Amygdala (tissue), 56 donors: ENCODE data around the gene DRD5.
A peak's percentile ranks its signal among the peaks of the same experiment; 100 is the strongest.
"Not testable (repeated sequence)": the region's sequence is repeated elsewhere in the genome, so short reads cannot be mapped to it uniquely, and the experiment has no call there.

ENCODE experiments used
- DNase-seq, 56 donors: peaks; one replicate each; lab custom pipeline; 2025; lab: John Stamatoyannopoulos, UW

The DRD5 gene

DNA sequence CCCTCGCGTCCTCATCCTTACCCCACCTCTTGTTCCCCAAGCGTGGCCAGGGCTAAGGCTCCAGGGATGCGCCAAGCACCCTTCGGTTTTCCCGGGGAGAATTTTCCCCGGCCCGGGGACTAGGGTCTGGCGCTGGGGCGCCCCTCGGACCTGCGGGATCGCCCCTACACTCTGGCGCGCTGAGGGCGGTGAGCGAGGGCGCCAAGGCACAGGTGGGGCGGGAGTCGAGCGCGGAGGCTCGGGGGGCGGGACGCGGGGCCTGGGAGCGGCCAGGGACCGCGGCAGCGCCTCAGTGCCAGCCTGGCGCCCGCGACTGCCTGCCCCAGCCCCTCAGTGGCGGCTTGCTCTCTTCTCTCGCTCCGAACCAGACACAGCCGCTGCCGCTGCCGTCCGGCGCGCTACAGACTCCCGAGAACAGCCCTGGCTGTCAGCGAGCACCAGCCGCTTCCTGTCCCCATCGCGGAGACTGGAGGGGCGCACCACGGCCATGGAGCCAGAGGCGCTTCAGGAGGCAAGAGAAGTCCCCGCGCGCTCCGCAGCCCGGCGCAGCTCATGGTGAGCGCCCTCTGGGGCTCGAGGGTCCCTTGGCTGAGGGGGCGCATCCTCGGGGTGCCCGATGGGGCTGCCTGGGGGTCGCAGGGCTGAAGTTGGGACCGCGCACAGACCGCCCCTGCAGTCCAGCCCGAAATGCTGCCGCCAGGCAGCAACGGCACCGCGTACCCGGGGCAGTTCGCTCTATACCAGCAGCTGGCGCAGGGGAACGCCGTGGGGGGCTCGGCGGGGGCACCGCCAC, at the start of gene DRD5:
TSS of gene DRD5 (plus strand) at position 292 of the 793 bp plus-strand sequence. CDS start at position 688, 396 bp downstream.
- DNase-seq = peak in 1 of 56 donors; percentile 9

DNA sequence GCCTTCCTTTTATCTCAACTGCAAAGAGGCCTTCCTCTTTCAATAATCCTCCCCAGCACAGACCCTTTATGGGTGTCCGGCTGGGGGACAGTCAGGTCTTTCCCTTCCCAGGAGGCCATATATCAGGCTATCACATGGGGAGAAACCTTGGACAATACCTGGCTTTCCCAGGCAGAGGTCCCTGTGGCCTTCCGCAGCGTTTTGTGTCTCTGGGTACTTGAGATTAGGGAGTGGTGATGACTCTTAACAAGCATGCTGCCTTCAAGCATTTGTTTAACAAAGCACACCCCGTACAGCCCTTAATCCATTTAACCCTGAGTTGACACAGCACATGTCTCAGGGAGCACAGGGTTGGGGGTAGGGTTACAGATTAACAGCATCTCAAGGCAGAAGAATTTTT, 49.2 kb upstream of the DRD5 start:
- DNase-seq = not testable (repeated sequence)

DNA sequence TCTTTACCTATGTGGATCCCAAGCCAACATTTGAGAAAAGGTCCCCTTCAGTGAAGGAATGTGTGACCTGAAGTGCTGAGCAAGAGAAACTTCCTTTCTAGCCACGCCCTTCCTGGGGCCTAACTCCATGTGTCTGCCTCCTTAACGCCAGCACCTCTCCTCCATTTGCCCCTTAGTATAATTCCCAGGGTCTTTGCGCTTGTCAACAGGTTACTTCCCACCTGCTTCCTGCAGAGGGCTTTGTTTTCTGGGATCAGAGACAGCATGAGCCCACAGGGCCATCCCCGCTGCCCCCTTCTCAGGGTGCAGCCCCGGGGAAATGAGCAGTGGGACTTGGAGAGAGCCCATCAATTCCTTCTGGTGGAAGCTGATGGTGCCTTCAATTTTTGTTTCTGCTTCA, 45.9 kb upstream of the DRD5 start:
- DNase-seq = no peak

DNA sequence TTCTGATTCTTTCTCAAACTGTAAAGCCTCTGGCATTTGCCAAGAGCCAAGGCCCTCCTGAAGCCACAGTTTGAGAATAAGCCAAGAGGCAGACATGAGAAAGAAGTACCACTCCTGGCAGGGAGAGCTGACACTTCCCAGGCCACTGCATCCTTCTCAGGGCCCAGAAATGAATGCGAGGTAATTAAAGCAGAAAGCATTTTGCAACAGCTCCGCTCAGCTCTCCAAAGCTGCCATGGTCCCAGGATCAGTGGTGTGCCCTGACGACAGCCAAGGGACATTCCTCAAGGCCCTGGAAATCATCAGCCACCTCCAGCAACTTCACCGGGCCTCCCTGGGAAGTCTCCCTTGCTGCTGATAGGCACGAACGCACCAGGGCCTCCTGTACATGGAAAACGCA, 44.2 kb upstream of the DRD5 start:
- not testable (repeated sequence) for DNase-seq

DNA sequence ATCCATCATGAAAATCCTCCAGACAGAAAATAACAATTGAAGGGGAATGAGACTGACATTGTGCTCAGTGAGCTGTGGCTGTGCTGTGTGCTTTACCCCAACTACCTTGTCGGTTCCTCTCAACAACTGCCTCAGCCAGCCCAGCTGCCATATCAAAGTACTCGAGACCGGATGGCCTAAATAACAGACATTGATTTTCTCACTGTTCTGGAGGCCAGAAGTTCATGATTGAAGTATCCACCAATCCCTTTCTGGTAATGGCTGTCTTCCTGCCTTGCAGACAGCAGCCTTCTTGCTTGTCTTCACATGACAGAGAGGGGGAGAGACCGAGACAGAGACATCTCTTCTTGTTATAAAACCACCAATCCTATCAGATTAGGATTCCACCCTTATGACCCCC, 37.6 kb upstream of the DRD5 start:
- not testable (repeated sequence) for DNase-seq

DNA sequence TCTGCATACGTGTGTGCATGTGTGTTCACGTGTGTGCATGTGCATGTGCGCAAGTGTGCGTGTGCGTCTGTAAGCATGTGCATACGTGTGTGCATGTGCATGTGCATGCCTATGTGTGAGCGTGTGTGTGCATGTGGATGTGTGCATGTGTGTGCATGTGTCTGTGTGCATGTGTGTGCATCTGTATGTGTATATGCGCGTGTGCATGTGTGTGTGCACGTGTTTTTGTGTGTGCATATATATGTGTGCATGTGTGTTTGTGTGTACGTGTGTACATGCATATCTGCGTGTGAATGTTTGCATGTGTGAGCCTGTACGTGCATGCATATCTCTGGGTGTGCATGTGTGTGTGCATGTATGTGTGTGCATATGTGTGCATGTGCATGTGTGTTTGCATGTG, 35.7 kb upstream of the DRD5 start:
- DNase-seq = no peak

DNA sequence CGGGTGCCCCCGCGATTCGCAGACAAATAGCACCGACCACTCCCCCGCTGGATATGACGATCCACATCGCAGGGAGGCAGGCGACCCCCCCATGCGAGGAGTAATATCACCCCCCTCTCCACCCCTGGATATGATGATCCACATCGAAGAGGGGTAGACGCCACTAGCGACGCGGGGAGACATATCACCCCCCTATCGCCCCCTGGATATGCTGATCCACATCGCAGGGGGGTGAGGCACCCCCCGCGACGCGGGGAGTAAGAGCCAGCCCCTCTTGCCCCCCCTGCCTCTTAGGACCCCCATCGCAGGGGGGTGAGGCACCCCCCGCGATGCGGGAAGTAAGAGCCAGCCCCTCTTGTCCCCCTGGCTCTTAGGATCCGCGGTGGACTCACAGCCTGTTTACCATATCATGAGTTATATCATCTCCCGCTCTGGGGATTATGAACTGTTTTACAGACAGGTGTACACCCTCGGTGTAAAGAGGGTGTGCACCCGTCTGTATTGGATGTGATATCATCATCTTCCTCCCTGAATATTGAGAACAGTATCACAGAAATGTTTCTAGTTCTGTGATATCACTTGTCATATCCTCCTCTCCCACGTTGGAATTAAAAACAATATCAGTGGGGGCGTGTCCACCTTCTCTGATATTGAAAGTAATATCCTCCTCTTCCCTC, 22.7 kb upstream of the DRD5 start:
- DNase-seq = no peak

DNA sequence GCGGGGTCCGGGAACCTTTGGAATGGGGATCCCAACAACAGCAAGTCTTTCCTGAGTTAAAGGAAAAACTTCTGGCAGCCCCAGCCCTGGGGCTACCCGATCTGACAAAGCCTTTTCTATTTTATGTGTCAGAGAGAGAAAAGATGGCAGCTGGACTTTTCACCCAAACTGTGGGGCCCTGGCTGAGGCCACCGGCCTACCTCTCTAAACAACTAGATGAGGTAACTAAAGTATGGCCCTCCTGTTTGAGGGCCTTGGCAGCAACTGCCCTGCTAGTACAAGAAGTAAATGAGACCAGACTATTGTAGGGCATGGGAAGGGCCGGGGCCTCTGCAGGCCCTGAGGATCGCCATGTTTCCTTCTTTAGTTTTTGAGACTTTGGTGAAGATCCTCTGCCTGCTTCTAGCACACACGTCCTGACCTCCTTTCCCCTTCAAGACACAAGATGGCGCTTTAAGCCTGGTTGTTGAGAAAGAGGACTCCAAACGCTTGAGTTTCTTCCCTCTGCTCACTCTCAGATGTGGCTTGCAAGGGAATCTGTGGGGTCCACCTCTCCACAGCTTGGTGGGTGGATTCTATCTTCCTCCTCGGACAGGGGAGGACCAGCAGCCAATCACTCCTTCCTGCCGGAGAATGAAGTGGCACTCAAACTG, 18.5 kb upstream of the DRD5 start:
- peak in 49 of 56 donors; percentile 4 to 76 (median 31) for DNase-seq

DNA sequence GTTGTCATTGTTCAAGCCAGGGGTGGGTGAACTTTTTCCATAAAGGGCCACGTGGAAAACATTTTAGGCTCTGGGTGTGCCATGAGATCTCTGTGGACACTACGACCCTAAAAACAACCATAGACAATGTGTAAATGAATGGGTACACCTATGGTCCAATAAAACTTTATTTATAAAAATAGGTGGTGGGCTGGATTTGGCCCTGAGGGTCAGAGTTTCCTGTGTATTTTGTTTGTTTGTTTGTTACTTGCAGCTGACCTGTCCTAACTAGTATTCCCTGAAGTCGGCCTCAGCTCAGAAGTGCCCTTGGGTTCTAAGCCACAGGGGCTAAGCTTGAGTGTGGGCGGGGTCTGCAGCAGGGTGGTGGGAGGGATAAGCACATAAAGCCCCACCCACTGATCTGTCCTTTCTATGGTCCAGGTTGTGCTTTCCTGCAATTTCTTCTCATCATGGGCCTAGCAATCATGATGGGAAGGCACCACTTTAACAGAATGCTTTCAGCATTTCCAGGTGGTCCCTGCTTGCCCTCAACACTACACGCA, 17.2 kb upstream of the DRD5 start:
- no peak for DNase-seq

DNA sequence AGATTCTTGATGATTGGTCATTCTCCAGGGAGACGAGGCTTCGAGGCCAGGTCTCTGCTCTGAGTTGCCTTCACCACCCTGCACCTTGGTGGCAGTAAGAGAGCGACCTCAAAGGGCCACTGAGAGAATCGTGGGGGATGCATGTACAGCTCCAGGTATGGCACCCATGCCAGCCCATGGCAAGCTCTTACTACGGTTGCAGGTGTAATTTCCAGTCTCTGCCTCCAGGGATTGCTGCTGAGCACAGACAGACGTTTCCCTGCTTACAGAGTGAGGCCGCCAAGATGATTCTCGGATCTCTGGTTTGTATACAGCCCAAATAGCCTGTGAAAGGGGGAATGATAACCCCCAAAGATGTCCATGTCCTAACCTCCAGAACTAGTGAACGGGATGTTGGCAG, 16.3 kb upstream of the DRD5 start:
- DNase-seq = peak in 6 of 56 donors; percentile 5 to 31 (median 12)

DNA sequence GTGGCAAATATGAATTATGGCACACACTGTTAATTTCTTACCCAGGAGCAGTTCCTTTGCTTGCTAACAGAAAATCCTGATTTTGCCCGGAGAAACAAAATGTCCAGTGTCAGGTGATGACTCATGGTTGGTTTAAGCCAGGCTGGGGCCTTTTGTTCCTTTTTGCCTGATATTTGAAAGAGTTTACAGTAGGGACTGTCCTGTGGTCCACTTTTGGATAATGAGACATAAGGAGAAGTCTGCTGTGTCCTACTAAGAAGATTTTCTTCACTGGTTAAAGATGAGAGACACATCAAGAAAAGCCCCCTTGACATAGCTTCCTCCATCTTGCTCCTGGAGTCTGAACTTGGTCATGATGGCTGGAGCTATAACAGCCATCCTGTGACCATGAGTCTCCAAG, 12.1 kb upstream of the DRD5 start:
- no peak for DNase-seq

DNA sequence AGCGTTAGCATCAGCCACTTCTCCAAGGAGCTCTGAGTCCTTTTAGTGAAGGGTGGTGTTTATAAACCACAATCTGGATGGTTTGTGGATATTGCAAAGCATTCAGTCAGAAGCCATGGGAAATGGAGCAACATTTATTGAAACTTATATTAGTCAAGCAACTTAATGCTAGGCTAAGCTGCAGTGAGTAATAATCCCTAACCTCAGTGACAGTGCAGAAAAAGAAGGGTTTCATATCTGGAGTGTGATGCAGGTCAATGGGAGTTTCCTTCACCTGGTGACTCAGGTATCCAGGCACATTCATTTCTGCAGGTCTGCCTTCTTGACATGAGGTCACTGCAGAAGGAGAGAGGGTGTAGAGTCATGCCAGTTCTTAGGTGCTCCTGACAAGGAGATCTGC, 10.4 kb upstream of the DRD5 start:
- DNase-seq = no peak

DNA sequence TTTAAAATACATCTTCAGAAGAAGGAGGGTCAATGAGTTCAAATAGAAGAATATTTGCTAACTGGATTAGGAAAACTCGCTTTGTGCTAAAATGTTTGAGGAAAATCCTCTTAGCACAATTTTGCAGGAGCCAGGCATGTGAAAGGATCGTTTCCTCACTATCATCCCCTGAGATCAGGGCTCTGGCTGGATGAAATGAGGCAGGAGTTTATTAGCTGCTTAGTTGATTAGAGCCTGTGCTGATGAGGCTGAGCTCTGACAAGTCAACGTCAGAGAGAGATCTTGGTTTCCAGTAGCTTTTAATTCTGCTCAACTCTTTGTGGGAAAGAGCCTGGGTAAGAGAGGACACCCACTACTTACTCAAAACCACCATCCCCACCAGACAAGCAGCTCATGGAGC, 8.0 kb upstream of the DRD5 start:
- no peak for DNase-seq

DNA sequence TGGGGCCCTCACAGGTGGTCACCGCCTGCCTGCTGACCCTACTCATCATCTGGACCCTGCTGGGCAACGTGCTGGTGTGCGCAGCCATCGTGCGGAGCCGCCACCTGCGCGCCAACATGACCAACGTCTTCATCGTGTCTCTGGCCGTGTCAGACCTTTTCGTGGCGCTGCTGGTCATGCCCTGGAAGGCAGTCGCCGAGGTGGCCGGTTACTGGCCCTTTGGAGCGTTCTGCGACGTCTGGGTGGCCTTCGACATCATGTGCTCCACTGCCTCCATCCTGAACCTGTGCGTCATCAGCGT, 652 bp downstream of the DRD5 start:
- DNase-seq = no peak

DNA sequence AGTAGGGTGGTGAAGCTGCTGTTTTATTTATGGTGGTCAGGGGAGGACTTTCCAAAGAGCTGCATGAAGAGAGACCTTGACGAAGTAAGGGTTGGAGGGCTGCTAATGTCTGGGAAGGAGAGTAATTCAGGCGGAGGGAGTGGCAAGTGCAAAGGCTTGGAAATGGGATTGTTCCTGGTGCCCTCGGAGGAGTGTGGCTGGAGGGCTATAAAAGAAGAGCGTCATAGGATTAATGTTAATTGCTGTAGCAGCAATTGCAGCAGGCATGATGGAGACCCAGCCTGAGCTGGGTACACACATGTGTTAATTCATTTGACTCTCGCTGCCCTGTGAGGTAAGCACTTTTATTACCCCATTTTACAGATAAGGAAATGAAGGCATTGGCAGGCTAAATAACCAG, 4.5 kb downstream of the DRD5 start:
- DNase-seq = not testable (repeated sequence)

DNA sequence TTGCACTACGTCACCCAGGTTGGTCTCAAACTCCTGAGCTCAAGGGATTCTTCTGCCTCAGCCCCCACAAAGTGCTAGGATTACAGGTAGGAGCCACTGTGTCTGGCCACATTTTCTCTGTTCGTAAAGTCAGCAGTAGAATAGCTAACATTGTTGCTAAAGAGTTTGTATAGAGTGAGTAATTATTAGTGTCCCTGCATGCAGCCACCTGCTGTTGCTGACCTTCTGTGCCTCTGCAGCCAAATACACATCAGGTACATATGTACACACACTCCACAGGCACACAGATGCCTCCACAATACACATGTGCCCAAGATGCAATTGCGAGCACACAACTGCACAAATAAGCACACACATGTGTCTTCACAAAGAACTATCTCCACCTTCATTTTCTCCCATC, 10.9 kb downstream of the DRD5 start:
- DNase-seq = no peak

DNA sequence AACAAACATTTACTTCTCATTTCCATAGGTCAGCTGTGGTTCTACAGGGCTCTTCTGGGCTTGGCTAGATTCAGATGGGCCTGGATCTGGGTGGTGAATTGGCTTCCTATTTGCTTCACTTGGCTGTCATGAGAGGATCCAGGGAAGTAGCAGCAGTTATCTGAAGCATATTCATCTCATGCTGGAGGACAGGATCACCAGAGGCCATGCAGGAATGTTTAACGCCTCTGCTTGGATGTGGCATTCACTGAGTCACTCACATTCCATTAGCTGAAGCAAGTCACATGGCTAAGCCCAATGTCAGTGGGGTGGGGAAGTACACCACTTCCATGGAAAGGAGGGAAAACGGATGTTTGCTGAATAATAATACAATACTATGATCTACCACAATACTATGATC, 15.2 kb downstream of the DRD5 start:
- DNase-seq = not testable (repeated sequence)

DNA sequence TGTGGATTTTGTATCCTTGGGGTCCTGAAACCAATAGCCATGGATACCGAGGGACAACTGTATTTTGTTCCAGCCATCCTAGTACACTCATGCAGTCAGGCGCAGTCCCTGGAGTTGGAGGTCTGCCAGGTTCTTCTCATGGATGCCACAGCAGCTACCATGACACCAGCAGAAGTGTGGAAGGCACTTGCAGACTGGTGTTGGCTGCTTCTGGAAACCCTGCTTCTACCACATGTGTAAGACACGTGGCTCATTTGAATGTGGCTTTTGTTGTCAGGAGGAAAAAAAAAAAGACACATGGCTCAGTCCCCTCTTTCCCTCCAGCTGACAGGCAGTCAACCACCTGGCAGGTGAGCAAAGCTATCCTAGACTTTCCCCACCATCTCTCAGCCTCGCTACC, 19.4 kb downstream of the DRD5 start:
- peak in 2 of 56 donors; percentile 16 to 37 for DNase-seq

DNA sequence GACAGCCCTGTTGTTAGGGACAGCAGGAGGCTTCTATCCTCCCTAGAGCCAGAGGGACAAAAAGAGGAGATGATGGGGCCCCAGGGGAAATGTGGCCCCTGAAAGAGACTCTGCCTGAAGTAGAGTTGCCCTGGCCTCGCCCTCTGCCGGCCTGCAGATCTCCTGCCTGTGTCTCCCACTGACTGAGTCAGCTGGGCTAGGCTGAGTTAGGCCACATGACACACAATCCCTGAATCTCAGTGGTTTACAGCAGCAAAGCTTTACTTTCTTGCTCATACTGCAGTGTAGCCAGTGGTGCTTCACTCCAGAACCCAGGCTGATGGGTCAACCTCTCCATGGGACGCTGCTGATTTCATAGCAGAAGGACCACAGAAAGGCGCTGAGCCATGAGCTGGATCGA, 23.5 kb downstream of the DRD5 start:
- DNase-seq = no peak

DNA sequence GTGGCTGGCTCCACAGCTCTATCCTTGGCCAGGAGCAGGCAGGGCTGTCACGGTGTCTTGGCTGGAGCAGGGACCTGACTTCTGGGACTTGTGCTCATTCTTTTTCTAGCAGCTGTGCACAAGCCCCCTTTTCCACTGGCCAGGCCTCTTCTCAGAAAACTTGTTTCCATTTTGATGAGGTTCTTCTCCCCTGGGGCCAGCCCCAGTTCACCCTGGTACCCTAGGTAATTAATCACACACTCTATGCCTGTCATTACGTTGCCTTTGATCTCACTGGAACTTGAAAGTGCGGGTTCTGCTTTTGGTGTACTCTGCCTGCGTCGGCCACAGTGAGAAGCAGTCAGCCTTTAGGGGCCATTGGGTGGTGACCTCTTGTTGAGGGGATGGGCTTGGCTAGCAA, 26.6 kb downstream of the DRD5 start:
- no peak for DNase-seq

DNA sequence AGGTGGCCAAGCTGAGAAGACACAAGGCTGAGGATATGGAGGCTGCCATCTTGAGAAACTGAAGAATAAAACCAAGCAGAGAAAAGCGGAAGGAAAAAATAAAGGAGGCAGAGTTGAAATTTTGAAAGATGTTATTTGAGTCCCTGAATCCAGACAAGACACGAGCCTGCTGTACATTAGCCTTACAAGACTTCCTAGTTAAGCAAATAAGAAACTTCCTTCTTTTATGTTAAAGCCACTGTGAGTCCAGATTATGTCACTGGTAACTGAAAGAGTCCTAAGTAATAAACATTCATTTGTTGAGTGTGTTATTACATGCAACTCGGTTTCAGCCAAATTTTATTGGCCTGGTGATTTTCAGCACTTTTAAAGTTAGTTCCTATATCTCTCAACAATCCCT, 30.4 kb downstream of the DRD5 start:
- no peak for DNase-seq
